Adipocyte (in vitro differentiated cells): ENCODE results near the gene COBLL1.
"Not testable (repeated sequence)": the region's sequence is repeated elsewhere in the genome, so short reads cannot be mapped to it uniquely, and the experiment has no call there.

Experiments used
- DNase-seq: peaks from one replicate; pipeline ENCODE4 v3.0.0-alpha.2; 2015; ENCODE audit warnings: low read depth
- H3K27me3 ChIP-seq: replicated peaks from 2 replicates; pipeline ENCODE4 v1.7.0; 2013; ENCODE audit warnings: mild to moderate bottlenecking, low read length, moderate library complexity; ENCODE audit not compliant: control insufficient read depth, insufficient read depth
- H3K36me3 ChIP-seq: 2 replicates; pipeline ENCODE4 v1.7.0; 2013; ENCODE audit warnings: low read length, mild to moderate bottlenecking, moderate library complexity; ENCODE audit not compliant: control insufficient read depth, insufficient read depth, severe bottlenecking
- H3K4me1 ChIP-seq: 2 replicates; pipeline ENCODE4 v1.7.0; 2013; ENCODE audit warnings: mild to moderate bottlenecking, low read length, moderate library complexity; ENCODE audit not compliant: control insufficient read depth, insufficient read depth
- H3K4me3 ChIP-seq: 2 replicates; pipeline ENCODE4 v1.7.0; 2013; ENCODE audit warnings: mild to moderate bottlenecking, low read length, moderate library complexity
- H3K9ac ChIP-seq: 2 replicates; pipeline ENCODE4 v1.7.0; 2013; ENCODE audit warnings: mild to moderate bottlenecking, low read length, moderate library complexity
- H3K9me3 ChIP-seq: 2 replicates; pipeline ENCODE4 v1.7.0; 2013; ENCODE audit warnings: mild to moderate bottlenecking, low read length, moderate library complexity; ENCODE audit not compliant: control insufficient read depth

The COBLL1 gene

DNA sequence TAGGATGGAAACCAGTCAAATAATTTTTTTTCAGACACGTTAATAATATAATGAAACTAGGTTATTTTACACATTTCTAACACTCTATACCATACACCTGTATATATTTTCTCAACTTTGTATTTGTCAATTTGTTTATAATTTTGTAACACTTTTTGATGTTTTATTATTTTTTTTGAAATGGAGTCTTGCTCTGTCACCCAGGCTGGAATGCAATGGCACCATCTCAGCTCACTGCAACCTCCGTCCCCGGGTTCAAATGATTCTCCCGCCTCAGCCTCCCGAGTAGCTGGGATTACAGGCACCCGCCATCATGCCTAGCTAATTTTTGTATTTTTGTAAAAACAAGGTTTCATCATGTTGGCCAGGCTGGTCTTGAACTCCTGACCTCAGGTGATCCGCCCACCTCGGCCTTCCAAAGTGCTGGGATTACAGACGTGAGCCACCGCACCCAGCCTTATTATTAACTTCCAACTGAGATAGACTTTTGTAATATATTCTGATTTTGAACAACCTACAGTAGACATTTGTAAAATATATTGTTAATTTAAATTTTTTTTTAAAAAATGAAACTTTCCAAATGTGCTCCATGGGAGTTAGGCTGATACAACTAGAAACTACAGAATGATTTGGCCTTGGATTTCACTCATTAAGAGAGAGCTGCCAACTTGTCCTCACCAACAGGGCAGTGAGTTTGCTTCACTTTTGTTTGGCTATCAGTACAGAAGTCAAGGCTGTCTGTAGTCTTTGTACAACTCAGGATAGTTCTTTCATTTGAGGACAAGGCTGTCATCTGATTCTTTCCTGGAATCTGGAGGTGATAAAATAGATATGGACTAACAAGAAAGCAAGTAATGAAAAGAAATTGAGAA, 33.9 kb upstream of the COBLL1 start:
- DNase-seq: no peak
- H3K9ac ChIP-seq: peak overlapping the region; percentile 12

GRCh38 chr2:164873210-164873908, 31.7 kb upstream of the COBLL1 start:
- DNase-seq: no peak

More for the DNA sequence above, 33.9 kb upstream of the COBLL1 start:
- no peak overlapping the region for H3K4me3 ChIP-seq
- H3K9me3 ChIP-seq: no peaks in the 10 kb centered on the region
- H3K4me1 ChIP-seq: peaks cover 47% of the 10 kb centered on the region
- H3K27me3 ChIP-seq: no peaks in the 10 kb centered on the region
- H3K36me3 ChIP-seq: no peaks in the 10 kb centered on the region

GRCh38 chr2:164871404-164871803, 29.8 kb upstream of the COBLL1 start:
- Histone ChIP-seq H3K9me3 (no peaks in the 10 kb centered on the region), H3K4me1 (peaks cover 20% of the 10 kb centered on the region), H3K9ac (no peak overlapping the region), H3K4me3 (no peak overlapping the region), H3K36me3 (no peaks in the 10 kb centered on the region), H3K27me3 (no peaks in the 10 kb centered on the region)
- DNase-seq: no peak

More at GRCh38 chr2:164873210-164873908, 31.7 kb upstream of the COBLL1 start:
- no peak overlapping the region for H3K4me3 ChIP-seq
- peaks cover 35% of the 10 kb centered on the region for H3K4me1 ChIP-seq
- no peaks in the 10 kb centered on the region for H3K36me3 ChIP-seq
- H3K9ac ChIP-seq: no peak overlapping the region
- H3K27me3 ChIP-seq: no peaks in the 10 kb centered on the region
- no peaks in the 10 kb centered on the region for H3K9me3 ChIP-seq

DNA sequence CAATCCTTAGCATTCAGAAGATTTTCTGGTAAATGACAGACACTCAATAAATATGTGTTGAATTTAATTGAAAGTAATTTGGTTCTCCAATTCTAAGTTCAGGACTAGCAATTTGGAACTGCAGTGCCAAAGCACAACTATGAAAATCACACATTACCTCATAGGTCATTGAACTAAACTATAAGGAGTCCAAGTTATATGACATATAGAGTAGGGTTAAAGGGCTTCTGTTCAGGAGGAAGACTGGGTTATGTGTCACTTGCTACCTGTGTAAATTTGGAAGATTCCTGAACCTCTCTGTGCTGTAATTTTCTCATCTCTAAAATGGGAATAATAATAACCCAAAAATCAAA, 27.8 kb upstream of the COBLL1 start:
- no peak overlapping the region for H3K9ac ChIP-seq
- no peaks in the 10 kb centered on the region for H3K9me3 ChIP-seq
- H3K27me3 ChIP-seq: no peaks in the 10 kb centered on the region
- H3K36me3 ChIP-seq: no peaks in the 10 kb centered on the region
- DNase-seq: no peak
- no peak overlapping the region for H3K4me3 ChIP-seq
- H3K4me1 ChIP-seq: peaks cover 15% of the 10 kb centered on the region

- Histone ChIP-seq H3K9me3 (no peaks in the 10 kb centered on the region), H3K4me1 (peaks cover 15% of the 10 kb centered on the region), H3K4me3 (no peak overlapping the region), H3K27me3 (no peaks in the 10 kb centered on the region), H3K36me3 (no peaks in the 10 kb centered on the region), H3K9ac (no peak overlapping the region)
- peak; percentile 65 for DNase-seq
These were observed 27.2 kb upstream of the COBLL1 start for GRCh38 chr2:164868563-164869419.

DNA sequence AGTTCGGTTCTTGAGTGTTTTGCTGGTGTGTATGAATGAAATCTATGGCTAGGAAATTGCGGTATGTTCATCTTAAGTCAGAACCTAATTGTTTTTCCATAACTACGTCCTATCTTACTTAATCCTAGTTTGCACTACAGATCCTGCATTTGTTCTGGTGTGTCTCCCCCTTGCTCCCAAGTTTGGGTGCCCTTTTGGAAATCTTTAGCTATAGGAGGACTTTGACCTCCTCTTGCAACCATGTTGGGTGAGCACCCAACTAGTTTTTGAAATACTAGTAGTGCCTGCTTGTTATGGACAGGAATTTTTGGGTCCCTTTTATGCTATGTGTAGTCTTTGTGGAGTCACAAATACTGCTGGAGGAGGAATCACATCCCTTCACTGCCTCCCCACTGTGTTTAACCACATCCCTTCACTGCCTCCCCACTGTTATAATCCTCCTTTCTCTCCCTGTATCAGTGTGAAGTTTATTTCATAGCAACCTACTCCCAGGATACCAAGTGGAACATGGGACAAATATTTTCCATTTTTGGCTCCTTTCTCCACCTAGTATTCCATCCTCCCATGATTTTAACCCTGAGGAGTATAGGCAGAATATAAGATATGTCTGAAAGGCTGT, 26.3 kb upstream of the COBLL1 start:
- DNase-seq: no peak
- no peaks in the 10 kb centered on the region for H3K27me3 ChIP-seq
- H3K9me3 ChIP-seq: no peaks in the 10 kb centered on the region
- no peak overlapping the region for H3K4me3 ChIP-seq
- no peak overlapping the region for H3K9ac ChIP-seq
- peaks cover 15% of the 10 kb centered on the region for H3K4me1 ChIP-seq
- H3K36me3 ChIP-seq: no peaks in the 10 kb centered on the region

- DNase-seq, H3K4me3 ChIP-seq, H3K27me3 ChIP-seq: not testable (repeated sequence)
These were observed 24.8 kb upstream of the COBLL1 start for GRCh38 chr2:164866381-164866780.

GRCh38 chr2:164860694-164861042, 19.0 kb upstream of the COBLL1 start:
- no peaks in the 10 kb centered on the region for H3K9me3 ChIP-seq
- H3K36me3 ChIP-seq: no peaks in the 10 kb centered on the region
- H3K27me3 ChIP-seq: no peaks in the 10 kb centered on the region
- no peak for DNase-seq
- no peak overlapping the region for H3K9ac ChIP-seq
- no peak overlapping the region for H3K4me3 ChIP-seq
- peaks cover 3% of the 10 kb centered on the region for H3K4me1 ChIP-seq

More at GRCh38 chr2:164866381-164866780, 24.8 kb upstream of the COBLL1 start:
- H3K4me1 ChIP-seq: peaks cover 11% of the 10 kb centered on the region
- not testable (repeated sequence) for H3K9me3 ChIP-seq, H3K36me3 ChIP-seq, H3K9ac ChIP-seq

- not testable (repeated sequence) for DNase-seq, H3K36me3 ChIP-seq, H3K9me3 ChIP-seq, H3K4me3 ChIP-seq, H3K4me1 ChIP-seq, H3K9ac ChIP-seq, H3K27me3 ChIP-seq
These were observed 18.5 kb upstream of the COBLL1 start for GRCh38 chr2:164859906-164860693.

- no peak for DNase-seq
- H3K4me1 ChIP-seq: peaks cover 3% of the 10 kb centered on the region
- no peaks in the 10 kb centered on the region for H3K36me3 ChIP-seq
- H3K4me3 ChIP-seq: no peak overlapping the region
- no peak overlapping the region for H3K9ac ChIP-seq
- no peaks in the 10 kb centered on the region for H3K27me3 ChIP-seq
- H3K9me3 ChIP-seq: no peaks in the 10 kb centered on the region
These were observed 17.7 kb upstream of the COBLL1 start for GRCh38 chr2:164859251-164859818.
